LHCN-M2 (cell line): ENCODE measurements around the gene APLP2. TPM values are rescaled to one million over a fixed set of nuclear protein-coding genes. Genes with fewer than 3 reads are reported as not detected.
"Not testable (repeated sequence)": the region's sequence is repeated elsewhere in the genome, so short reads cannot be mapped to it uniquely, and the experiment has no call there.

ENCODE experiments used
- DNase-seq: peaks from one replicate; pipeline ENCODE4 v3.0.0-alpha.2; 2012; ENCODE audit warnings: low read depth
- total RNA-seq: library from RNA; depleted of rRNA; stranded (reverse); fragments of >200 nt; gene quantifications from 2 replicates; pipeline ENCODE4 v1.2.3, GENCODE V29; 2014

The APLP2 gene
- total RNA-seq, 1 experiment from 2014 or later = 259 TPM

- DNase-seq = not testable (repeated sequence)
Observed at GRCh38 chr11:130090517-130090916, 20.8 kb downstream of the APLP2 start.

GRCh38 chr11:130091169-130091568 is 21.5 kb downstream of the APLP2 start:
- not testable (repeated sequence) for DNase-seq

GRCh38 chr11:130092661-130093060 is 23.0 kb downstream of the APLP2 start:
- no peak for DNase-seq

- no peak for DNase-seq
Observed at GRCh38 chr11:130094614-130095013, 24.9 kb downstream of the APLP2 start.

GRCh38 chr11:130095326-130095725 is 25.6 kb downstream of the APLP2 start:
- DNase-seq = no peak

GRCh38 chr11:130096042-130096441 is 26.3 kb downstream of the APLP2 start:
- no peak for DNase-seq

GRCh38 chr11:130096823-130097222 is 27.1 kb downstream of the APLP2 start:
- no peak for DNase-seq

GRCh38 chr11:130097285-130097684 is 27.6 kb downstream of the APLP2 start:
- DNase-seq = no peak

- no peak for DNase-seq
Observed at GRCh38 chr11:130099356-130099755, 29.7 kb downstream of the APLP2 start.

GRCh38 chr11:130100381-130101095 is 30.8 kb downstream of the APLP2 start:
- no peak for DNase-seq

- DNase-seq = no peak
Observed at GRCh38 chr11:130101661-130102060, 32.0 kb downstream of the APLP2 start.

GRCh38 chr11:130102301-130103249 is 32.9 kb downstream of the APLP2 start:
- no peak for DNase-seq

- peak; percentile 99 for DNase-seq
Observed at GRCh38 chr11:130103296-130103814, 33.7 kb downstream of the APLP2 start.

- DNase-seq = no peak
Observed at GRCh38 chr11:130106381-130106780, 36.7 kb downstream of the APLP2 start.

- DNase-seq = not testable (repeated sequence)
Observed at GRCh38 chr11:130108671-130109070, 39.0 kb downstream of the APLP2 start.

- DNase-seq = no peak
Observed at GRCh38 chr11:130109386-130109785, 39.7 kb downstream of the APLP2 start.

- DNase-seq = no peak
Observed at GRCh38 chr11:130110339-130111108, 40.8 kb downstream of the APLP2 start.

- no peak for DNase-seq
Observed at GRCh38 chr11:130112071-130112830, 42.6 kb downstream of the APLP2 start.

- no peak for DNase-seq
Observed at GRCh38 chr11:130114281-130114680, 44.6 kb downstream of the APLP2 start.

GRCh38 chr11:130114726-130115125 is 45.0 kb downstream of the APLP2 start:
- no peak for DNase-seq

- DNase-seq = no peak
Observed at GRCh38 chr11:130115218-130115617, 45.5 kb downstream of the APLP2 start.
